ENCODE data around the gene ENTPD7.

DNA sequence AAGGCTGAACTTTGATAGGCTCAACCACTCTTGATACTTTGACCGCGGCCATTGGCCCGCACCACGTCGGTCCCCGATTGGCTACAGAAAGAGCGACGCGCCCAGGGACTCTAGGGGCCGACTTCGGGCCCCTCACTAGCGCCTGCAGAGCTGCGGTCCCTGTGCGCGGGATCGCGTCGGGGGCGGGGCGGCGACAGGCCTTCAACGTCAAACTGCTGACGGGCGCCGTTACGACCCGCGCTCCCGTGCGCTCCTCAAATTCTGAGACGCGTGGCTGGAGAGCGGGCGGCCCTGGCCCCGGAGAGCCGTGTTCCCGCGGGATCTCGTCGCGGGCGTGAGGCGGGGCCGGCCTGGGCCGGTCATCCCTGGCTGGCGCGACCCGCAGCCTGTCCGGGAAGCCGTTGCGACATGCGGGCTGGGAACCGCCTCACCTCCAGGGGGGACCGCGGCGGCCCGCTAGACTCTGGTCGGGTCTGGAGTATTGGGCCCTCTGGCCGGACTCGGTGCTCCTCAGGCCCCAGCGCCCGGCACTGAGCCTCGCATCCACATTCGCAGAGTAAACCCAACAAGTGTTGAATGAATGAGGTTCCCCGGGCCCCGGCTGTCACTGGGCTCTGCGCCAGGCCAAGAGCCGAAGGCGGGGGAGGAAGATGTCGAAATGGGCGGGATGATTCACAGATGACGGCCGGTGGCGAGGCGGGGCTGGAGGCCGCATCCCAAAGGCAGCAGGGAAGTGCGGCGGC lies 38.4 kb upstream of the ENTPD7 start:
- TF ChIP-seq, protein P1, sequence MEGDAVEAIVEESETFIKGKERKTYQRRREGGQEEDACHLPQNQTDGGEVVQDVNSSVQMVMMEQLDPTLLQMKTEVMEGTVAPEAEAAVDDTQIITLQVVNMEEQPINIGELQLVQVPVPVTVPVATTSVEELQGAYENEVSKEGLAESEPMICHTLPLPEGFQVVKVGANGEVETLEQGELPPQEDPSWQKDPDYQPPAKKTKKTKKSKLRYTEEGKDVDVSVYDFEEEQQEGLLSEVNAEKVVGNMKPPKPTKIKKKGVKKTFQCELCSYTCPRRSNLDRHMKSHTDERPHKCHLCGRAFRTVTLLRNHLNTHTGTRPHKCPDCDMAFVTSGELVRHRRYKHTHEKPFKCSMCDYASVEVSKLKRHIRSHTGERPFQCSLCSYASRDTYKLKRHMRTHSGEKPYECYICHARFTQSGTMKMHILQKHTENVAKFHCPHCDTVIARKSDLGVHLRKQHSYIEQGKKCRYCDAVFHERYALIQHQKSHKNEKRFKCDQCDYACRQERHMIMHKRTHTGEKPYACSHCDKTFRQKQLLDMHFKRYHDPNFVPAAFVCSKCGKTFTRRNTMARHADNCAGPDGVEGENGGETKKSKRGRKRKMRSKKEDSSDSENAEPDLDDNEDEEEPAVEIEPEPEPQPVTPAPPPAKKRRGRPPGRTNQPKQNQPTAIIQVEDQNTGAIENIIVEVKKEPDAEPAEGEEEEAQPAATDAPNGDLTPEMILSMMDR (IDR thresholded peaks at IDR 0.05), result peak in 3 of 6 experiments; percentile 10 to 15 (median 14)
- peak in 3 of 4 donors; percentile 59 to 92 (median 83) for TF ChIP-seq POLR2A (IDR thresholded peaks at IDR 0.05)
